GM23248 (cell line): ENCODE data around the gene EVL. TPM values are rescaled to one million over a fixed set of nuclear protein-coding genes. Genes with fewer than 3 reads are reported as not detected.

ENCODE experiments used
- DNase-seq: peaks from one replicate; pipeline ENCODE4 v3.0.0-alpha.2; 2015
- H2AFZ ChIP-seq: fragments of 200-600 bp; sonication (generic); 2 replicates; pipeline ENCODE4 v1.6.1; 2016; ENCODE audit warnings: antibody characterized with exemption
- H3F3A ChIP-seq: fragments of 200-600 bp; sonication (generic); 2 replicates; pipeline ENCODE4 v1.6.1; 2016; ENCODE audit warnings: mild to moderate bottlenecking, antibody characterized with exemption, mixed run types; ENCODE audit not compliant: insufficient read depth
- H3K27ac ChIP-seq: fragments of 200-600 bp; sonication (generic); 2 replicates; pipeline ENCODE4 v1.5.1; 2016; ENCODE audit warnings: mild to moderate bottlenecking
- H3K27me3 ChIP-seq: fragments of 200-600 bp; sonication (generic); replicated peaks from 2 replicates; pipeline ENCODE4 v1.6.1; 2016; ENCODE audit warnings: mild to moderate bottlenecking; ENCODE audit not compliant: insufficient read depth
- H3K36me3 ChIP-seq: fragments of 200-600 bp; sonication (generic); 2 replicates; pipeline ENCODE4 v1.6.1; 2016; ENCODE audit warnings: low read depth, mild to moderate bottlenecking
- H3K4me1 ChIP-seq: fragments of 200-600 bp; sonication (generic); 2 replicates; pipeline ENCODE4 v1.6.1; 2016; ENCODE audit warnings: mild to moderate bottlenecking; ENCODE audit not compliant: insufficient read depth
- H3K4me2 ChIP-seq: fragments of 200-600 bp; sonication (generic); one replicate; pipeline ENCODE4 v1.6.1; 2016; ENCODE audit warnings: mild to moderate bottlenecking; ENCODE audit not compliant: unreplicated experiment
- H3K4me3 ChIP-seq: fragments of 200-600 bp; sonication (generic); 2 replicates; pipeline ENCODE4 v1.5.1; 2016; ENCODE audit warnings: mild to moderate bottlenecking
- H3K79me2 ChIP-seq: fragments of 200-600 bp; sonication (generic); 2 replicates; pipeline ENCODE4 v1.6.1; 2016; ENCODE audit warnings: mild to moderate bottlenecking; ENCODE audit not compliant: insufficient read depth
- H3K9ac ChIP-seq: fragments of 200-600 bp; sonication (generic); 2 replicates; pipeline ENCODE4 v1.6.1; 2016; ENCODE audit warnings: mild to moderate bottlenecking
- H3K9me2 ChIP-seq: fragments of 200-600 bp; sonication (generic); 2 replicates; pipeline ENCODE4 v1.6.1; 2016; ENCODE audit warnings: mixed run types, mild to moderate bottlenecking, moderate library complexity; ENCODE audit not compliant: insufficient read depth
- H3K9me3 ChIP-seq: fragments of 200-600 bp; sonication (generic); one replicate; pipeline ENCODE4 v1.6.1; 2017; ENCODE audit warnings: low read depth
- H4K20me1 ChIP-seq: fragments of 200-600 bp; sonication (generic); 2 replicates; pipeline ENCODE4 v1.6.0; 2016; ENCODE audit not compliant: insufficient read depth
- EZH2 ChIP-seq: fragments of 200-600 bp; sonication (generic); IDR thresholded peaks from 2 replicates; pipeline ENCODE4 v1.6.1; 2018; ENCODE audit warnings: antibody characterized with exemption, mild to moderate bottlenecking; ENCODE audit not compliant: insufficient read depth, poor library complexity, severe bottlenecking
- EZH2phosphoT487 ChIP-seq: fragments of 200-600 bp; sonication (generic); IDR thresholded peaks from 2 replicates; pipeline ENCODE4 v1.6.1; 2018; ENCODE audit warnings: antibody characterized with exemption, moderate library complexity, mild to moderate bottlenecking, low read depth; ENCODE audit not compliant: insufficient read depth
- WGBS, 2 experiments: methylation state at CpG; one replicate each; pipeline ENCODE4 v1.1.6; 2015 to 2017; ENCODE audit warnings: low lambda C conversion rate in 2 of 2, low coverage in 1 of 2; ENCODE audit errors: missing lambda C conversion rate in 2 of 2; 5-methylcytosine and 5-hydroxymethylcytosine counted together
- in situ Hi-C: fragments of 300-500 bp; cut with MboI; formaldehyde crosslinking; loops from 2 replicates; pipeline ENCODE4 v1.15.0; 2020
- polyA plus RNA-seq: library from polyadenylated mRNA; unstranded; fragments of >200 nt; fragmentation: Nextera tagmentation; extraction: Ambion mirVana; gene quantifications from 2 replicates; pipeline ENCODE4 v1.2.1, GENCODE V29; 2016
- total RNA-seq: library from RNA; depleted of rRNA; stranded (reverse); fragments of >200 nt; shearing (Covaris generic); gene quantifications from 2 replicates; pipeline ENCODE4 v1.2.3, GENCODE V29; 2014

EVL gene
- total and polyA plus RNA-seq, 2 experiments from 2014 or later: 6.6 to 29.9 TPM

DNA sequence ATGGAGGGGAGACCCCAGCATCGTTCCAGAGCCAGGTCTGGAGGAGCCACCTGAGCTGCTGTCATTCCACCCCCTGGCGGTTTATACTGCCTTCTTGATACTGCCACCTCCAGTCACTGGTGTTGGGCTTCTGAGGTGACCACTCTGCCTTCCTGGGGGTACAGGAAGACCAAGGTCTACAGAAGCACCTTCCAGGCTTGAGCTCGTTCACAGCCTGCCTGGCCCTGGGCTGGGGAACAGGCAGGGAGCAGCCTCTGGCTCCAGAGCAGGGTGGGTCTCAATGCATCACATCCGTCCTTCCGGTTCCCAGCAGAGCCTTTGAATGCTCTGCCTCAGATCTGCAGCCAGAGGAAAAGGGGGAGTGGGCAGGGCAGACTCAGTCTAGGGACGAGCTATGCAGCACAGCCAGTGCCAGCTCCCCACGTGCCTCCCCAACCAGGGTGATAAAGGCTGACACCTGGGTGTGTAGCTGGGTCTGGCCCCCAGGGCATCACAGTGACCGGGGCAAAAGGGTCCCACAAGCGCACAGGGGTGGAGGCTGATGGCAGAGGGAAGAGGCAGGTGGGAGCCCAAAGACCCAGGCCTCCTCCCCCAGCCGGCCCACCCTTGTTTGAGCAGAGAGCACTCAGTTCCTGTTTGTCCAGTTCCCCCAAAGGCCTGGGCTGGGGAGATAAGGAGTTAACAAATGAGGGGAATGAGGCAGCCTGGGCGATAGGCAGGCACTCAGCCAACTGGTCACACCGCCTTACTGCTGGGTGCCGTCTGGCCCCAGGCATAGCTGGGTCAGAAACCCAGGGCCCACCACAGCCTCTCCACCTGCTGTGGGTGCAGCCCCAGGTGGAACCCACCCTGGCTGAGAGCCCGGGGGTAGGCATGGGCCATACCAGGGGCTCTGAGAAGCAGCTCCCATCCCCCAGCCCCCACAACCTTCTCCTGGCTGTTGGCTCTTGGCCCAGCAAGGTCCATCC is 77.1 kb downstream of the EVL start:
- Histone ChIP-seq H3K9me3 (no peaks in the 10 kb centered on the region), H3K79me2 (no peaks in the 10 kb centered on the region), H3K4me3 (no peak overlapping the region), H3K9me2 (no peaks in the 10 kb centered on the region), H3K4me1 (no peaks in the 10 kb centered on the region), H4K20me1 (no peaks in the 10 kb centered on the region), H3K4me2 (no peak overlapping the region), H3K27ac (no peak overlapping the region), H3K36me3 (no peaks in the 10 kb centered on the region), H3K9ac (no peak overlapping the region), H3K27me3 (no peaks in the 10 kb centered on the region), H2AFZ (no peak overlapping the region), H3F3A (no peaks in the 10 kb centered on the region)
- TF ChIP-seq EZH2phosphoT487 (no peak), EZH2 (no peak)
- in situ Hi-C loops: no loop called here
- WGBS, 2 experiments: 90 to 92% methylated on average over 14 of the region's 14 CpGs
- DNase-seq: no peak

DNA sequence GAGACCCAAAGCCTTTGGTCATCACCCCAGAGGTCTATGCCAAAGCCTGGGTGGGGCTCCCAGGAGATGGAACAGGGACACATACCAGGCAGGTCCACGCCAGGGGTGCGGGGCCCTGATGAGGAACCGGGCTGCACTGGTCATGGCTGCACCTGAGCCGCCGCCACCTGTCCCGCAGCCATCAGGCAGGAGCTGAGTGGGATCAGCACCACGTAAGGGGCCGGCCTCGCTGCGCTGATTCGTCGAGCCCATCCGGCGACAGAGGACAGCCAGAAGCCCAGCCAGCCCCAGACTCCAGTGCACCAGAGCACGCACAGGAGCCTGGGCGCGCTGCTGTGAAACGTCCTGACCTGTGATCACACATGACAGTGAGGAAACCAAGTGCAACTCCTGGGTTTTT is 78.3 kb downstream of the EVL start:
- H3K9me3 ChIP-seq: no peaks in the 10 kb centered on the region
- no peaks in the 10 kb centered on the region for H3K36me3 ChIP-seq
- H3K9me2 ChIP-seq: no peaks in the 10 kb centered on the region
- no peaks in the 10 kb centered on the region for H3K79me2 ChIP-seq
- no peaks in the 10 kb centered on the region for H4K20me1 ChIP-seq
- DNase-seq: no peak
- no peak overlapping the region for H3K4me3 ChIP-seq
- no peak for TF ChIP-seq EZH2phosphoT487
- TF ChIP-seq EZH2: no peak
- H3K27ac ChIP-seq: no peak overlapping the region
- H3K27me3 ChIP-seq: no peaks in the 10 kb centered on the region
- H3K9ac ChIP-seq: no peak overlapping the region
- H3F3A ChIP-seq: no peaks in the 10 kb centered on the region
- no peaks in the 10 kb centered on the region for H3K4me1 ChIP-seq
- 93 to 96% methylated on average over 18 of the region's 18 CpGs for WGBS, 2 experiments
- H3K4me2 ChIP-seq: no peak overlapping the region
- in situ Hi-C loops: no loop called here
- no peak overlapping the region for H2AFZ ChIP-seq

DNA sequence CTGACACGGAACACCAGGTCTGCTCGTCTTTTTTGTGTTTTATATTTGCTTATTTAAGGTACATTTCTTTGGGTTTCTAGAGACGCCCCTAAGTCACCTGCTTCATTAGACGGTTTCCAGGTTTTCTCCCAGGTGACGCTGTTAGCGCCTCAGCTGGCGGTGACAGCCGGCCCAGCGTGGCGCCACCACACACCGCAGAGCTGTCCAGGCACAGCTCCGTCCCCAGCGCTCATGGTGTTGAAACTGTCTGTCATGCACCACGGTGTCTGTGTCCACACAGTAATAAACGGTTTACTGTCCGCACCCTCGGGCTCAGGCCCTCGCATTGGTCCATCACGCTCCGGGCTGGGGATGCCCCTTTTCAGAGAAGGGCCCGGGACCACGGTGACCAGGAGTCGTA is 78.7 kb downstream of the EVL start:
- no peak overlapping the region for H3K27ac ChIP-seq
- DNase-seq: no peak
- no peak overlapping the region for H2AFZ ChIP-seq
- TF ChIP-seq EZH2phosphoT487: no peak
- no peak for TF ChIP-seq EZH2
- H3K9me2 ChIP-seq: no peaks in the 10 kb centered on the region
- no peaks in the 10 kb centered on the region for H3F3A ChIP-seq
- no peaks in the 10 kb centered on the region for H3K4me1 ChIP-seq
- no peaks in the 10 kb centered on the region for H3K9me3 ChIP-seq
- no peaks in the 10 kb centered on the region for H3K36me3 ChIP-seq
- H3K27me3 ChIP-seq: no peaks in the 10 kb centered on the region
- H3K4me3 ChIP-seq: no peak overlapping the region
- H3K4me2 ChIP-seq: no peak overlapping the region
- 95 to 98% methylated on average over 23 of the region's 23 CpGs for WGBS, 2 experiments
- H3K79me2 ChIP-seq: no peaks in the 10 kb centered on the region
- no peak overlapping the region for H3K9ac ChIP-seq
- in situ Hi-C loops: no loop called here
- no peaks in the 10 kb centered on the region for H4K20me1 ChIP-seq

DNA sequence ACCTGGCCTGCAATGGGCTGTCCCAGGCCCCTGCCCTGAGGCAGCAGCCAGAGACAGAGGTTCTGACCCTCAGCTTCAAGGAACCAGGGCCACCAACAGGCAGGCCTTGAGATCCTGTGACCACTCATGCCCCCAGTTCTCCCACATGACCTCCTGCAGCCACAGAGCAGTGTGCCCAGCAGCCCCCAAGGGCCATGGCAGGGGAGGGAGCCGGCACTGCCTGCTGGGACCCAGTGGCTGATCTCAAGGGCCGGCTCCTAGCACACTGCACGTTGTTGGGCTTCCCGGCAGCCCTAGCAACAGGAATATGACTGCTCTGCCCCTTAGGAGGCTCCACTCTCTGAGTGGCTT is 79.4 kb downstream of the EVL start:
- H4K20me1 ChIP-seq: no peaks in the 10 kb centered on the region
- WGBS, 2 experiments: 24 to 35% methylated on average over 3 to 4 of the region's 4 CpGs
- H3K27me3 ChIP-seq: no peaks in the 10 kb centered on the region
- no peak overlapping the region for H3K4me2 ChIP-seq
- no peak for DNase-seq
- no peaks in the 10 kb centered on the region for H3K4me1 ChIP-seq
- H3K27ac ChIP-seq: no peak overlapping the region
- TF ChIP-seq EZH2: no peak
- no peak for TF ChIP-seq EZH2phosphoT487
- no peaks in the 10 kb centered on the region for H3K79me2 ChIP-seq
- H3K9ac ChIP-seq: no peak overlapping the region
- no peaks in the 10 kb centered on the region for H3K36me3 ChIP-seq
- H3K9me3 ChIP-seq: no peaks in the 10 kb centered on the region
- H2AFZ ChIP-seq: no peak overlapping the region
- H3K4me3 ChIP-seq: no peak overlapping the region
- in situ Hi-C loops: no loop called here
- H3F3A ChIP-seq: no peaks in the 10 kb centered on the region
- no peaks in the 10 kb centered on the region for H3K9me2 ChIP-seq
